WI38 (cell line): ENCODE results near the gene P4HTM.

ENCODE experiments used
- H3K4me3 ChIP-seq: 2 replicates; pipeline ENCODE4 v1.5.1; 2011; ENCODE audit warnings: low read depth, mild to moderate bottlenecking, control low read depth, low read length
- CTCF ChIP-seq: IDR thresholded peaks from 2 replicates; pipeline ENCODE4 v1.5.1; 2012; ENCODE audit warnings: low read depth, mild to moderate bottlenecking, control low read depth, low read length

P4HTM gene

GRCh38 chr3:49034650-49035049 is 44.6 kb downstream of the P4HTM start:
- H3K4me3 ChIP-seq: no peak overlapping the region
- no peak for TF ChIP-seq CTCF

GRCh38 chr3:49035281-49035680 is 45.2 kb downstream of the P4HTM start:
- H3K4me3 ChIP-seq: no peak overlapping the region
- TF ChIP-seq CTCF: no peak

GRCh38 chr3:49053543-49053942 is 63.5 kb downstream of the P4HTM start:
- no peak for TF ChIP-seq CTCF
- H3K4me3 ChIP-seq: no peak overlapping the region

- H3K4me3 ChIP-seq: no peak overlapping the region
- no peak for TF ChIP-seq CTCF
Measured at GRCh38 chr3:49054344-49054862, 64.4 kb downstream of the P4HTM start.
